Natural killer cell treated with Interleukin-12 subunit alpha and Interleukin-12 subunit beta and Interleukin-15 and Interleukin-18, amount 100 ng/mL, for 72 hours (primary cell): ENCODE results near the gene ATP5MC3. TPM values are rescaled to one million over a fixed set of nuclear protein-coding genes. Genes with fewer than 3 reads are reported as not detected.

ENCODE experiments used
- ATAC-seq, 2 donors: fragments of 150-1000 bp; cut with Tn5 transposase in 1 of 2; sonication (Bioruptor Pico), chemical (Tn5 transposase) in 1 of 2; 2 replicates each; pipeline ENCODE4 v1.10.0; 2021
- DNase-seq: peaks from one replicate; pipeline ENCODE4 v3.0.0; 2022; ENCODE audit warnings: low spot score
- H3K27ac Mint-ChIP-seq, 2 donors: 1 replicate in 1 of 2; 2 replicates in 1 of 2; pipeline ENCODE4 v1.8.0; 2022; ENCODE audit warnings: mixed read lengths in 2 of 2, mild to moderate bottlenecking in 1 of 2, moderate library complexity in 1 of 2
- H3K27me3 Mint-ChIP-seq, 2 donors: 1 replicate in 1 of 2; 2 replicates in 1 of 2; pipeline ENCODE4 v1.8.0; 2022; ENCODE audit warnings: mixed read lengths in 2 of 2
- H3K36me3 Mint-ChIP-seq: one replicate; pipeline ENCODE4 v1.8.0; 2022; ENCODE audit warnings: mixed read lengths
- H3K4me1 Mint-ChIP-seq, 2 donors: 1 replicate in 1 of 2; 2 replicates in 1 of 2; pipeline ENCODE4 v1.8.0; 2022; ENCODE audit warnings: low read depth in 2 of 2, mixed read lengths in 2 of 2, mild to moderate bottlenecking in 1 of 2
- H3K4me3 Mint-ChIP-seq: one replicate; pipeline ENCODE4 v1.8.0; 2022; ENCODE audit warnings: mixed read lengths
- H3K9me3 Mint-ChIP-seq: 2 replicates; pipeline ENCODE4 v1.8.0; 2022; ENCODE audit warnings: mixed read lengths
- total RNA-seq, 2 donors: library from RNA; stranded (reverse); gene quantifications; one replicate each; pipeline ENCODE4 v1.2.3, GENCODE V29; 2022

The ATP5MC3 gene
- total RNA-seq, 2 donors from 2014 or later = 226 to 254 TPM

DNA sequence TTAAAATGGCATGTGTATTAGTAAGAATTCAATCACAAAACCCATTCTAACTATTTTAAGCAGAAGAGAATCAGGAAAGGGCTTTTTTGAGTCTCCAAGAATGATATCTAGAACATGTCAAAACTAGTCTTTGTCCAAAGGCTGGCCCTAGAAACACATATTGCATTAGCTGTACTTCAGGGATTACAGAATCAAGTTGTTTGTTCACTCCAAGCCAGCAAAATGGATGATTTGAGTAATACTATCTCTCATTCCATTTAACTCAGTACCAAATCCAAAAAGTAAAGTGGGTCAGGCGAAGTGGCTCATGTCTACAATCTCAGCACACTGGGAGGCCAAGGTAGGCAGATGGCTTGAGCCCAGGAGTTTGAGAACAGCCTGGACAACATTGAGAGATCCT is 54.8 kb downstream of the ATP5MC3 start:
- no peaks in the 10 kb centered on the region for H3K27me3 Mint-ChIP-seq
- peaks cover 6% of the 10 kb centered on the region for H3K36me3 Mint-ChIP-seq
- ATAC-seq (no peak), DNase-seq (no peak)
- H3K4me3 Mint-ChIP-seq = no peak overlapping the region
- H3K4me1 Mint-ChIP-seq = peaks cover 7 to 16% of the 10 kb centered on the region in 2 donors
- no peak overlapping the region for H3K27ac Mint-ChIP-seq
- H3K9me3 Mint-ChIP-seq = no peaks in the 10 kb centered on the region

Other genes with a start within 250 kb of the ATP5MC3 start
- 1 to 10 TPM; 1.8 to 4.1 TPM for gene CHN1, start 176.3 kb downstream of the ATP5MC3 start, total RNA-seq
- 10 to 100 TPM; 62.8 to 74.3 TPM for gene ATF2, start 13.5 kb downstream of the ATP5MC3 start, total RNA-seq